Upper lobe of right lung (tissue), 1 donor: ENCODE measurements around the gene ZBTB8A. TPM values are rescaled to one million over a fixed set of nuclear protein-coding genes. Genes with fewer than 3 reads are reported as not detected.

Source experiments
- ATAC-seq: fragments of 200-7000 bp; cut with Tn5 transposase; one replicate; pipeline ENCODE4 v1.9.1; 2020; ENCODE audit warnings: mild to moderate bottlenecking, moderate library complexity
- DNase-seq: peaks from one replicate; pipeline ENCODE4 v3.0.0-alpha.2; 2020
- H3K27ac ChIP-seq: fragments of 200-600 bp; one replicate; pipeline ENCODE4 v1.8.0; 2022
- H3K27me3 ChIP-seq: fragments of 200-600 bp; one replicate; pipeline ENCODE4 v1.8.0; 2022; ENCODE audit warnings: mild to moderate bottlenecking
- H3K36me3 ChIP-seq: fragments of 200-600 bp; one replicate; pipeline ENCODE4 v1.8.0; 2022
- H3K4me1 ChIP-seq: fragments of 200-600 bp; one replicate; pipeline ENCODE4 v1.8.0; 2022
- H3K4me3 ChIP-seq: fragments of 200-600 bp; one replicate; pipeline ENCODE4 v1.8.0; 2022; ENCODE audit warnings: mild to moderate bottlenecking
- H3K9me3 ChIP-seq: fragments of 200-600 bp; one replicate; pipeline ENCODE4 v1.8.0; 2022
- CTCF ChIP-seq: fragments of 200-600 bp; IDR thresholded peaks from one replicate; pipeline ENCODE4 v1.8.0; 2022; ENCODE audit warnings: antibody characterized with exemption
- intact Hi-C: fragments of 100-400 bp; cut with DNase I; formaldehyde crosslinking; loops from one replicate; pipeline ENCODE4 v1.11.0; 2022
- total RNA-seq: library from RNA; stranded (reverse); fragmentation: NEBNext Ultra II Directional; extraction: Animal tissue kit (Norgen Biotek cat#: 25700); gene quantifications from one replicate; pipeline ENCODE4 v1.2.1, GENCODE V29; 2021
- donor health status: DM: no; HTN: yes; CAD: no; lungs with severe emphysema.

The ZBTB8A gene
- total RNA-seq, 1 donor from 2014 or later, result 9.7 TPM

DNA sequence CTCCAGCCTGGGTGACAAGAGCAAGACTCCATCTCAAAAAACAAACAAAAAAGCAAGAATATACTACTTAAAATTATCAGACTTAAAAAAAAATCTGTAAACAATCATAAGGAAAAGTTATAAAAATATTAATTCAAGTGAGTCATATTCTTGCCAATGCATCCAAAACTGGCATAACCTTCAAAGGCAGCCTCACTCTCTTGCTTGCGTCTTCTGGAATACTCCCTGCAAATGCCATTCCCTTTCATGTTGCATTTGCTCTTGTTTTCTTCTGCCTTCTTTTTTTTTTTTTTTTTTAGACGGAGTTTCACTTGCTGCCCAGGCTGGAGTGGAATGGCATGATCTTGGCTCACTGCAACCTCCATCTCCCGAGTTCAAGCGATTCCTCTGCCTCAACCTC, 32.2 kb upstream of the ZBTB8A start:
- H3K36me3 ChIP-seq, result no peaks in the 10 kb centered on the region
- no peaks in the 10 kb centered on the region for H3K27me3 ChIP-seq
- intact Hi-C loops, result no loop called here
- DNase-seq (no peak), ATAC-seq (no peak)
- H3K4me3 ChIP-seq, result no peak overlapping the region
- H3K27ac ChIP-seq, result no peak overlapping the region
- TF ChIP-seq CTCF, result no peak
- no peaks in the 10 kb centered on the region for H3K9me3 ChIP-seq
- H3K4me1 ChIP-seq, result no peaks in the 10 kb centered on the region

DNA sequence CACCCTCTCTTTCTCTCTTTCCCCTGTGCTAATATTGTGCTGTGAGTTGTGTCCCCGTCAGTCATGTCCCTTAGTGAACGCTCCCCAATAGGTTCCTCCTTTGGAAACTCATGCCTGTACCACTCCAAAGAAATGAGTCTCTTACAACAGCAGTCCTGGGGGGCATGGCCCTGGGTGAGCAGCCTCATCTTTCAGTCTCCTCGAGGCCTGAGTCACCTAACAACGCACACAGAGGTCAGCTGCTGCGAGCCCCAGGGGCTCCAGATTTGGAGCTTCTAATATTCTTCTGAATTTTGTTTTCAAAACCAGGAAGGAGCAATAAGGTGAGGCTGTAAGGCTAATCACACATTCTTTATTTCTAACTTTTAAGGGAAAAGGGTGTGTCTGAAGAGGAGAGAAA, 30.5 kb upstream of the ZBTB8A start:
- H3K36me3 ChIP-seq, result no peaks in the 10 kb centered on the region
- no peak overlapping the region for H3K4me3 ChIP-seq
- no peak overlapping the region for H3K27ac ChIP-seq
- H3K27me3 ChIP-seq, result no peaks in the 10 kb centered on the region
- intact Hi-C loops, result no loop called here
- TF ChIP-seq CTCF, result no peak
- ATAC-seq (no peak), DNase-seq (no peak)
- H3K4me1 ChIP-seq, result no peaks in the 10 kb centered on the region
- no peaks in the 10 kb centered on the region for H3K9me3 ChIP-seq

GRCh38 chr1:32509939-32510338, 29.3 kb upstream of the ZBTB8A start:
- no peak overlapping the region for H3K27ac ChIP-seq
- DNase-seq, result no peak
- TF ChIP-seq CTCF, result no peak
- no peaks in the 10 kb centered on the region for H3K36me3 ChIP-seq
- H3K9me3 ChIP-seq, result no peaks in the 10 kb centered on the region
- no peaks in the 10 kb centered on the region for H3K4me1 ChIP-seq
- ATAC-seq, result no peak
- H3K27me3 ChIP-seq, result no peaks in the 10 kb centered on the region
- intact Hi-C loops, result no loop called here
- no peak overlapping the region for H3K4me3 ChIP-seq

DNA sequence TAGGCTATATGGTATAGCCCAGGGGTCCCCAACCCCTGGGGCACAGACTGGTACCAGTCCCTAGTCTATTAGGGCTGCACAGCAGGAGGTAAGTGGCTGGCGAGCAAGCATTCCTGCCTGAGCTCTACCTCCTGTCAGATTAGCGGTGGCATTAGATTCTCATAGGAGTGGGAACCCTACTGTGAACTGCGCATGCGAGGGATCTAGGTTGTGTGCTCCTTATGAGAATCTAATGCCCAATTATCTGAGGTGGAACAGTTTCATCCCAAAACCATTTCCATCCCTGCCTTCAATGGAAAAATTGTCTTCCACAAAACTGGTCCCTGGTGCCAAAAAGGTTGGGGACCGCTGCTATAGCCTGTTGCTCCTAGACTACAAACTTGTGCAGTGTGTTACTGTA, 22.8 kb upstream of the ZBTB8A start:
- Histone ChIP-seq H3K36me3 (no peaks in the 10 kb centered on the region), H3K4me1 (no peaks in the 10 kb centered on the region), H3K27me3 (no peaks in the 10 kb centered on the region), H3K9me3 (no peaks in the 10 kb centered on the region), H3K4me3 (no peak overlapping the region), H3K27ac (no peak overlapping the region)
- no peak for TF ChIP-seq CTCF
- no peak for ATAC-seq
- intact Hi-C loops, result no loop called here
- DNase-seq, result no peak

- ATAC-seq, result no peak
- Histone ChIP-seq H3K9me3 (no peaks in the 10 kb centered on the region), H3K27ac (no peak overlapping the region), H3K27me3 (no peaks in the 10 kb centered on the region), H3K4me3 (no peak overlapping the region), H3K4me1 (no peaks in the 10 kb centered on the region), H3K36me3 (no peaks in the 10 kb centered on the region)
- no peak for DNase-seq
- intact Hi-C loops, result no loop called here
- TF ChIP-seq CTCF, result no peak
Measured at GRCh38 chr1:32518976-32519375, 20.3 kb upstream of the ZBTB8A start.

GRCh38 chr1:32521165-32521564, 18.1 kb upstream of the ZBTB8A start:
- H3K4me1 ChIP-seq, result no peaks in the 10 kb centered on the region
- ATAC-seq (no peak), DNase-seq (no peak)
- H3K36me3 ChIP-seq, result no peaks in the 10 kb centered on the region
- TF ChIP-seq CTCF, result no peak
- no peak overlapping the region for H3K27ac ChIP-seq
- intact Hi-C loops, result no loop called here
- H3K9me3 ChIP-seq, result no peaks in the 10 kb centered on the region
- H3K27me3 ChIP-seq, result no peaks in the 10 kb centered on the region
- no peak overlapping the region for H3K4me3 ChIP-seq
